ENCODE results near the gene MAP3K4.

GRCh38 chr6:160979061-160979708 is 12.4 kb upstream of the MAP3K4 start:
- TF ChIP-seq CTCF (IDR thresholded peaks at IDR 0.05): no peak
- TF ChIP-seq POLR2A (IDR thresholded peaks at IDR 0.05): no peak

All from esophagus squamous epithelium (tissue), 4 donors.